Astrocyte (in vitro differentiated cells and primary cell): ENCODE measurements around the gene MGMT. TPM values are rescaled to one million over a fixed set of nuclear protein-coding genes. Genes with fewer than 3 reads are reported as not detected.

Source experiments
- DNase-seq: peaks from one replicate; pipeline ENCODE4 v3.0.0-alpha.2; 2010; ENCODE audit warnings: low read depth
- FAIRE-seq: peaks from 2 replicates; lab custom pipeline; 2011; peaks lifted over from hg19 to GRCh38; lab: Jason Lieb, UNC
- H2AFZ ChIP-seq: 2 replicates; pipeline ENCODE4 v1.6.0; 2012; ENCODE audit warnings: low read depth, low read length, inconsistent platforms
- H3K27ac ChIP-seq: 2 replicates; pipeline ENCODE4 v1.5.1; 2011; ENCODE audit warnings: low read depth, low read length, inconsistent platforms
- H3K27me3 ChIP-seq: 2 replicates; pipeline ENCODE4 v1.6.0; 2011; ENCODE audit warnings: low read length, inconsistent platforms; ENCODE audit not compliant: insufficient read depth
- H3K36me3 ChIP-seq: 2 replicates; pipeline ENCODE4 v1.5.1; 2011; ENCODE audit warnings: low read length, inconsistent platforms; ENCODE audit not compliant: insufficient read depth
- H3K4me1 ChIP-seq: 2 replicates; pipeline ENCODE4 v1.5.1; 2011; ENCODE audit warnings: low read length, inconsistent platforms; ENCODE audit not compliant: insufficient read depth
- H3K4me2 ChIP-seq: 2 replicates; pipeline ENCODE4 v1.6.0; 2012; ENCODE audit warnings: low read length, inconsistent platforms
- H3K4me3 ChIP-seq: 2 replicates; pipeline ENCODE4 v1.5.1; 2011; ENCODE audit warnings: low read depth, mild to moderate bottlenecking, low read length, inconsistent platforms; ENCODE audit not compliant: insufficient read depth
- H3K79me2 ChIP-seq: 2 replicates; pipeline ENCODE4 v1.6.0; 2012; ENCODE audit warnings: mild to moderate bottlenecking, low read length, inconsistent platforms; ENCODE audit not compliant: insufficient read depth
- H3K9ac ChIP-seq: 2 replicates; pipeline ENCODE4 v1.6.0; 2012; ENCODE audit warnings: mild to moderate bottlenecking, low read length, inconsistent platforms
- H3K9me3 ChIP-seq: 2 replicates; pipeline ENCODE4 v1.5.1; 2012; ENCODE audit warnings: low read depth, mild to moderate bottlenecking, low read length, inconsistent platforms; ENCODE audit not compliant: insufficient read depth
- H4K20me1 ChIP-seq: 2 replicates; pipeline ENCODE4 v1.6.0; 2012; ENCODE audit warnings: low read length, inconsistent platforms; ENCODE audit not compliant: insufficient read depth
- H3K27ac Mint-ChIP-seq: one replicate; pipeline ENCODE4 v1.8.0; 2021; ENCODE audit warnings: mild to moderate bottlenecking, mixed read lengths; ENCODE audit not compliant: unreplicated experiment
- H3K27me3 Mint-ChIP-seq: one replicate; pipeline ENCODE4 v1.8.0; 2021; ENCODE audit warnings: low read depth, mixed read lengths; ENCODE audit not compliant: unreplicated experiment
- H3K36me3 Mint-ChIP-seq: one replicate; pipeline ENCODE4 v1.8.0; 2021; ENCODE audit warnings: low read depth, mixed read lengths; ENCODE audit not compliant: unreplicated experiment
- H3K4me1 Mint-ChIP-seq: one replicate; pipeline ENCODE4 v1.8.0; 2021; ENCODE audit warnings: low read depth, mixed read lengths; ENCODE audit not compliant: unreplicated experiment
- H3K4me3 Mint-ChIP-seq: one replicate; pipeline ENCODE4 v1.8.0; 2021; ENCODE audit warnings: mild to moderate bottlenecking, moderate library complexity, mixed read lengths; ENCODE audit not compliant: unreplicated experiment
- H3K9me3 Mint-ChIP-seq: one replicate; pipeline ENCODE4 v1.8.0; 2021; ENCODE audit warnings: mild to moderate bottlenecking, mixed read lengths; ENCODE audit not compliant: unreplicated experiment
- CTCF ChIP-seq: IDR thresholded peaks from 2 replicates; pipeline ENCODE4 v1.5.1; 2011; ENCODE audit warnings: low read depth, mild to moderate bottlenecking, inconsistent platforms, low read length, moderate library complexity; ENCODE audit not compliant: insufficient read depth
- EZH2 ChIP-seq: IDR thresholded peaks from 2 replicates; pipeline ENCODE4 v1.6.1; 2012; ENCODE audit warnings: mild to moderate bottlenecking, low read length, inconsistent platforms; ENCODE audit not compliant: insufficient read depth
- total RNA-seq: library from RNA; stranded (reverse); gene quantifications from 2 replicates; pipeline ENCODE4 v1.2.1, GENCODE V29; 2021

Gene MGMT
- total RNA-seq, 1 donor from 2014 or later: 9.5 TPM

DNA sequence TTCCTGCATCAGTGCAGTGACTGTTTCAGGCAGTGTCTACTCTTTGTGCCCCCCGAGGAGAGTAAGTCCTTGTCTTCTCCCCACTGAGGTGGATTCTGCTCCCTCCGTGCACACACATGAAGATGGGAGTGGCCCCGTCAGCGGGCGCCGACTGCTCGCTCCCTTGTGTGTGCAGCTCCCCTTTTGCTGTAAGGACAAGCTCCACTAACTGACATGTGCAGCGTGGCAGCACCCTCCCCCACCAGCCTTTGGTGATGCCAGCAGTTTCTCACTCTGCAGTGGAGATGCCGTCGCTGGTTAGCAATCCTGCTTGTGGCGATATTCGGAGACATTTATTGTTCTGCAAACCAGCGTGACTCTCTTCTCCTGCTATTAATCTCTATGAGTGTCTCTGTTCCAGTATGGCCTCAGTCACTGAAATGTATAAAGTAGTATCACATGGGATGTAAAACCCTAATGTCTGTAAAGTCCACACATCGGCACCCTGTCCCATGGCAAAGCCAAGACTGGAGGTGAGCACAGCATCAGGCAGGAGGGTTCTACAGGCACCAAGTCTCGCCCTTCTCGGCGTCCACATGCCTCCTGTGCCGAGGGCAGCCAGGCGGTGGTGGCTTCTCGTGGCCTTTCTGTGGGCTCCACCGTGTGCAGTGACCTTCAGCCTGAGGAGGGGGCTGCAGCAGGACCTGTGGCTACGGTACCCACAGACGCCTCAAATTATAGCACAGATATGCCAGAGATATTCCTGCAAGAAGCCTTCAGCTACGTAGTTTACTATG is 294.3 kb downstream of the MGMT start:
- no peaks in the 10 kb centered on the region for H3K9me3 ChIP-seq
- no peaks in the 10 kb centered on the region for H3K4me1 ChIP-seq
- no peak overlapping the region for H3K27ac ChIP-seq
- H4K20me1 ChIP-seq: no peaks in the 10 kb centered on the region
- H3K27me3 ChIP-seq: peaks cover 2% of the 10 kb centered on the region
- H3K36me3 ChIP-seq: no peaks in the 10 kb centered on the region
- Mint-ChIP-seq H3K36me3 (peaks cover 2% of the 10 kb centered on the region), H3K4me3 (no peak overlapping the region), H3K4me1 (no peaks in the 10 kb centered on the region), H3K27me3 (peaks cover 5% of the 10 kb centered on the region), H3K27ac (no peak overlapping the region), H3K9me3 (no peaks in the 10 kb centered on the region)
- H3K4me3 ChIP-seq: no peak overlapping the region
- no peak overlapping the region for H3K9ac ChIP-seq
- no peak for FAIRE-seq
- TF ChIP-seq EZH2: no peak
- no peak for TF ChIP-seq CTCF
- no peaks in the 10 kb centered on the region for H3K79me2 ChIP-seq
- DNase-seq: no peak
- H2AFZ ChIP-seq: no peak overlapping the region
- no peak overlapping the region for H3K4me2 ChIP-seq

DNA sequence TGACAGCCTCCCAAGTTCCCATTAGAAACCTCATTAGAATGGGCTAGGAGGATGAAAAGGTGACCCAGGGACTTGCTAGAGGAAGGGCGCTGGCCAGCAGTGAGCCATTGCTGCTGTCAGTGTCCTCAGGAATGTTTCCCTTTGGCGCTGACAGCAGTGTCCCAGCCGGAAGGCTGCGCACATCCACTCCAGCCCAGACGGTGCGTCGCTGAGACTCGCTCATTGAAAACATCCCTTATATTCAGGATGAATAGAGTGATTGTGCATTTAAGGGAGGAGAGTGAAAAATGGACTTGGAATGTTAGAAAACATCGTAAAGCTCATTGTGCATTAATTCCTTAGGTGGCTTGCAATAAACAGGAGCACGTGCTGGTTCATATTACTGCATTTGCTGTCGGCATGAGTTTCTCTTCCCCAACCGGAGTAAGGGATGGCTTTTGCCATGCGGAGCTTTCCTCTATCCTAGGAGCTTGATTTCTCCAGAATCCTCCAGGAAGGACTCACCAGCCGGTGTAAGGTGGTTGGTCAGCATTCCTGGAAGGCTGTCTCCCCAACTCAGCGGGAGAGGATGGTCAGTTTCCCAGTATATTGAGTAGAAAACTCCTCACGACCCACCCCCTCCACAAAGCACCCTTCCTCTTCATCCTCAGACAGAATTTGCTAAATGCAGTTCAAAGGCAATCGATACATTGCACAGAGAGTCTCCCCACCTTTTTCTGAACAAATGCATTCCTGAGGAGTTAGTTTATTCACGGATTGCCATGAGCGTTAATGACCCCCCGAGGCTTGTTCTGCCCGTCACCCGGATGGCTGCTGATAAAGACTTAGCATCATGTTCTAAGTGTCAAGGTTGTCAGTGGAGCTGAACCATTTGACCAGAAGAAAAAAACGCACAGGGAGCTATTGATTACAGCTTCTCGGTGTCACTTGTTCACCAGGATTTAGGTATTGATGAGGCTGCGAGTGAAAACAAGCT is 295.2 kb downstream of the MGMT start:
- H3K4me1 Mint-ChIP-seq: no peaks in the 10 kb centered on the region
- no peak overlapping the region for H3K4me3 Mint-ChIP-seq
- Histone ChIP-seq H3K36me3 (no peaks in the 10 kb centered on the region), H3K4me3 (no peak overlapping the region), H3K27ac (no peak overlapping the region), H4K20me1 (no peaks in the 10 kb centered on the region), H2AFZ (no peak overlapping the region), H3K79me2 (no peaks in the 10 kb centered on the region), H3K9ac (no peak overlapping the region), H3K9me3 (no peaks in the 10 kb centered on the region), H3K4me1 (no peaks in the 10 kb centered on the region), H3K4me2 (no peak overlapping the region), H3K27me3 (no peaks in the 10 kb centered on the region)
- no peaks in the 10 kb centered on the region for H3K9me3 Mint-ChIP-seq
- H3K27ac Mint-ChIP-seq: no peak overlapping the region
- H3K36me3 Mint-ChIP-seq: peaks cover 2% of the 10 kb centered on the region
- TF ChIP-seq EZH2 (no peak), CTCF (no peak)
- H3K27me3 Mint-ChIP-seq: peaks cover 5% of the 10 kb centered on the region
- FAIRE-seq: no peak
- no peak for DNase-seq
